HG02970 (cell line): ENCODE measurements around the gene ZNF506.
"Not testable (repeated sequence)": the region's sequence is repeated elsewhere in the genome, so short reads cannot be mapped to it uniquely, and the experiment has no call there.

ENCODE experiments used
- ATAC-seq: cut with Tn5 transposase; IDR thresholded peaks from one replicate; pipeline ENCODE4 v1.9.1; 2021; ENCODE audit warnings: mild to moderate bottlenecking, moderate library complexity, moderate number of reproducible peaks; ENCODE audit not compliant: unreplicated experiment, low FRiP score

The ZNF506 gene

GRCh38 chr19:19782783-19783182 is 38.8 kb downstream of the ZNF506 start:
- no peak for ATAC-seq

- ATAC-seq = not testable (repeated sequence)
Observed at GRCh38 chr19:19781791-19782190, 39.8 kb downstream of the ZNF506 start.

GRCh38 chr19:19778666-19779065 is 42.9 kb downstream of the ZNF506 start:
- ATAC-seq = no peak

GRCh38 chr19:19777692-19778091 is 43.9 kb downstream of the ZNF506 start:
- ATAC-seq = no peak

DNA sequence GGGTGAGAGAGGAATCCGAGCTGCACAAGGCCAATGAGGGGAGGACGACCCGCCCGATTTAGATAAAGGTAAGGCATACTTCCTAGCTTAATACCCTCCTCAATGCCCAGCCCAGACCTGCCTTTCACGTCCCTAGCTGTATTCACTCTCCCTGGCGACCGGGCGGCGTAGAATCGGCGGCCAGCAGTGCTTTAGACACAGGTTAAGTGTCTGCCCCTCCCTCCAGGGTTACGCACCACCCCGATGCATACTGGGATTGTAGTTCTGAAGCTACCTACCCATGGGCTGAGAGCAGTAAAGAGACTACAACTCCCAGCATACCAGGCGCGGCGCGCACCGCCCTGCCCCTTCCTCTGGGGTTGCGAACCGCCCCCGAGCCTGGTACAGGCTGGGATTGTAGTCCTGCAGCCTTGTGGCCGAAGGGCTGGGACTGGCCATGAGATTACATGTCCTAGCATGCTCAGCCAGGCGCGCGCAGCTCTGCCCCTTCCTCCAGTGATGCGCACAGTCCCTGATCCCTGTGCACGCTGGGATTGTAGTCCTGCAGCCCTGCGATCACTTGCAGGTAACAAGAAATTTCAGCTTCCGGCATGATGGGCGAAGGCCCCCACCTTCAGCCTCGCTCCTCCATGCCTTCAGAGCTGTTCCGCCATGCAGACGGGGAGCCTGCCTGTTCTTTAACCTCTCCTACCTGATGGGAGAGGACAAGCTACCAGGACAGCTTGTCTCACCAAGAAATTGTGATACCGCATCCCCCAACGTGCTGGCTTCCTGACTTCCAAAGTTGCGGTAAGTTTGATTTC is 45.1 kb downstream of the ZNF506 start:
- ATAC-seq = peak; percentile 98

DNA sequence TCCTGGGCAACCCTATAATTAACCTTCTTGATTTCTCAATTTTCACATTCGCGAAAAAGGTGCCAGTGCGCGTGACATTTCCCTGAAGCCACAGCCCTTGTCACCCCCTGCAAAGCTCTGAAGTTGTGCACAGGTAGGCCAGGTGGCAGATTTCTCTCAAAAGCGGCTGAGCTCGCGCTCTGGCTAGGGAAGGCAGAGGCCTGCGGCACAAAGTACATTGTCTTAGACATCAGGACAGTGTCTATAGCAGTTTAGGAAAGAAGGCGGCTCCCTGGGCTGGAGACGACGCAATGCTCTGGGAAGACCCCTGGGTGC is 45.7 kb downstream of the ZNF506 start:
- ATAC-seq = no peak

DNA sequence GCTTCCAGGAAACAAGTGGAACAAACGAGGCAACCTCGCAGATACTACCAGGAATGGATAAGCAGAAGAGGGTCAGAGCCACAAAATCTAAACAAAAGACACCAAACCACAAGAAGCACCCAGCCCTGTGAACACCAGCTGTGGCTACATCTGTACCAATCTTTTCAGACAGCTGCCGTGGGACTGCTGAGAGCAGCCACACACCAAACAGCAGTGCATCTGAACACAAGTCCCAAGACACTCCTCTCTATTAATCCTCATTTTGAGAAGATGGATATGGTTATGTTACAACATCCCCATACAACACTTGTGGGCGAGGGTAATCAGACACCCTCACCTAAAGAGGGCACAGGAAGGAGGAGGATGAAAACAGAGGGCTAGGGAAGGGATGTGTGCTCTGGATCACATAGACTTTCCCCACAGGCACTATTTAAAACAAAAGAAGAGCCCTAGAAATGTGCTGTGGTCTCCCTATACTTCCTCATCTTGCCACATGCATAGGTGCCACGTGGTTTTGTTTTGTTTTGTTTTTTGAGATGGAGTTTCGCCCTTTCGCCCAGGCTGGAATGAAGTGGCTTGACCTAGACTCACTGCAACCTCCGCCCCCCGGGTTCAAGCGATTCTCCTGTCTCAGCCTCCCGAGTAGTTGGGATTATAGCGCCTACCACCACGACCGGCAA is 47.1 kb downstream of the ZNF506 start:
- ATAC-seq = no peak

DNA sequence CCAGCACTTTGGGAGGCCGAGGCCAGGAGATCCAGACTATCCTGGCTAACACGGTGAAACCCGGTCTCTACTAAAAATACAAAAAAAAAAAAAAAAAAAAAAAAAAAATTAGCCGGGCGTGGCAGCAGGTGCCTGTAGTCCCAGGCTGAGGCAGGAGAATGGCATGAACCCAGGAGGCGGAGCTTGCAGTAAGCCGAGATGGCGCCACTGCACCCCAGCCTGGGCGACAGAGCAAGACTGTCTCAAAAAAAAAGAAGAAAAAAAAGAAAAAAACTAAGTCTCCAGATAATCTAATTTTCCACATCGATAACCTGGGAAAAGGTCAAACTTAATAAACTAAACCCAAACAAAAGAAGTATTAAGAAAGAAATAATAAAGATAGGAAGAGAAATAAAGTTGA is 49.6 kb downstream of the ZNF506 start:
- ATAC-seq = not testable (repeated sequence)

- not testable (repeated sequence) for ATAC-seq
Observed at GRCh38 chr19:19769971-19770370, 51.6 kb downstream of the ZNF506 start.

DNA sequence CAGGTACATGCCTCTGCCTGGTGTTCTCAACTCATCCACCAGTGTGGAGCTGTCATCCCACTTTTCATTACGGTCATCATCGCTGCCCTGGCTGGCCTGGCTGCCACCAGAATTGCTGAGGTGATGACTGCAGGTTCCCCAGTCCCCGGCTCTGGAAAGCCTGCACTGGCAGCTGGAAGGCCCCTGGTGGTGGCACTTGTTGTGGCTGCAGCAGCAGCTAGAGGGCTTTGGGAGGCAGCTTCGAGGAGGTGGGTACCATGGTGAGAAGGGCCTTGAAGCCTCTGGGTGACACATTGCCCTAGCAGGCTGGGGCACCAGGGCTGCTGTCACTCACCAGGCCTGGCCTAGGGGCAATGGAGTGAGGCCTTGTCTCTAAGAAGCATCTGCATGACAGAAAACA is 63.4 kb downstream of the ZNF506 start:
- ATAC-seq = no peak

DNA sequence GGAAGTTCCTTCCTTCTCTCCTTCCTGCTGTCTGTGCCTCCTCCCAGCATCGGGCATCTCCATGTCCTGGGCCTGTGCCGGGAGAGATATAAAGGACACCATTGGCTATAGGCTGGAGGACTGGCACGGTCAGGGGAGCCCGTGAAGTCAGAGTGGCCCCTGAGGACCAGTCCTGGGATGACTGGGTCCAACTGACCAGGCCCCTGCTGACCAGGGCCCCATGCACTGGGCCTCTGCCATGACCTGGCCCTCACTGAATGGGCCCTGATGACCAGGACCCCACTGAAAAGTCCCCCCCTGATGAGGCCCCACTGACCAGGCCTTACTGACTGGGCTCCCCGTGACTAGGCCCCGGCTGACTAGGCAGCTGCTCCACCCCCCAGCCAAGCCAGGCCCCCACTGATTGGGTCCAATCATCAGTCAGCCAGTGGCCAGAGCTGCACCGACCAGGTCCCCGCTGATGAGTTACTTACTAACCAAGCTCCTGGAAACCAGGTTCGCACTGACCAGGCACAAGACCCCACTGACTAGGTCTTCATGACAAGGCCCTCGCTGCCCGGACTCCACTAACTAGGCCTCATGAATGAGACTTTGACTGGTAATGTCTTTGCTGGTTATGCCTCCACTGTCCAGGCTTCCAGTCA is 68.7 kb downstream of the ZNF506 start:
- ATAC-seq = no peak

- no peak for ATAC-seq
Observed at GRCh38 chr19:19751846-19752245, 69.7 kb downstream of the ZNF506 start.

- no peak for ATAC-seq
Observed at GRCh38 chr19:19750842-19751790, 70.4 kb downstream of the ZNF506 start.

DNA sequence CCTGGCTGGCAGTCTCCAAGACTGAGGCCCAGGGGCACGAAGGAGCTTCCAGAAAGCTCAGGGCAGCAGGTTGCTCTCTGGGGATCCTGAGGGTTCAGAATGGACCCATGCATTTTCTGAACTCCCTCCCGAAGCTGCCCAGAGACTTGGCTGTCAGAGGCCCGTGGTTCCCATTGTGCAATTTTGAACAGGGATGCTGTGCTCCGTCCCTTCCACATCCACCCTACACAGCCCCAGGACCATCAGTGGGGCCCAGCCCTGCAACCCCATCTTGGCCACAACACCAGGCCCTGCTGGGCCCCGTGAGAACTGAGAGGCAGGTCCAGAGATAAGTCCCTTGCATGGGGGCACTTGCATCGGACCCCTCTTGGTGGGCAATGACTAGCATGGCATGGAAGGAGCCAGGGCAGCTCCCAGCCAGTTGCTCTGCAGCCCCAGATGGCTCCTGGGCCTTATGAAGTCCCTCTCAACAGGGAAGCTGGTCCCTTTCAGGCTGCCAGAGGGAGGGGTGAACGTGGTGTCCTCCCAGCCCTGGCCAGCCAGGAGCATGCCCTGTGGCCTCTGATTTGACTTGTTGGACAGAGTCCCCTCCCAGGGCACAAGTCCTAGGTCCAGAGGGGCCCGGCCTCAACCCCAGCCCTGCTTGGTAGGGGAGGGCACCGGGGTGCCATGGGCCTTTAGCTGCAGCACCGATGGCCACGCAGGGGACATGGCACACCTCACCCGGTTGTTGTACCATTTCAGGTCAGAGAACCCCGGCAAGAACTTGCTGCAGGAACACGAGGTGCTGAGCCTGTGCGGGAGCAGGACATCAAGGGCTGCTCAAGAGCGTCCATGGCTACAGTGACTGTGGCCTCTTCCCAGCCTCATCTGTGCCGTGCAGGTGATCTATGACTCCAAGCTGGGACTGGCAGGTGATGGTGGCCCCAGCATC is 71.4 kb downstream of the ZNF506 start:
- ATAC-seq = no peak

GRCh38 chr19:19749117-19749907 is 72.2 kb downstream of the ZNF506 start:
- ATAC-seq = no peak

DNA sequence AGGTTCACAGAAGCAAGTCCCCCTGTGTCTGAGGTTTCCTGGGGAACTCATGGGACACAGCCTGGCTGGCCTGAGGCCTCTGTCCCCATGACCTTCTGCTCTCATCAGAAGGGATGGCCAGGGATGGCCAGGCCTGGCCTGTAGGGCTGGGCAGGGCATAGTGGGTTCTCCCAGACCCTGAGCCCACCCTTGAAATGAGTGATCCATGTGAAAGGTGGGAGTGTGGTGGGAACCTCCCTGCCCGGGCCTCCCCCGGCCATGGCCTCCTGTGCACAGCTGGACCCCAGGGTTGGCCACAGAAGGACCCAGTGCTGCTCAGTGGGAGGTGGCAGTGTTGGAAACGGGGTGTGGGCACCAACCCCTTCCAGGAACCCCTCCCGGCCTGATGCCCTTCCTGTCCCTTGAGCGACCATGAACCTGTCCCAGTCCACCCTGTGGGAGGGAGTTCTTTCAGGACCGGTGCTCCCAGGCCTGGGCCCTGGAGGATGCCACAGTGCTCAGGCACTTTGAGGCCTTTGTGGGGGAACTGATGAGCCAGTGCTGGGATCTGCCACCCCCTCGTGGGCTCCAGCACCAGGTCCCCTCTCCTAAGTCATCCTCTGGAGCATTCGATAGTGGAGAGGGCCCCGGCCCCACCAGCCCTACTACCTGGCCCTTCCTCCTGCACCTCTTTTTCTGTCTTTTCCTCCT is 73.2 kb downstream of the ZNF506 start:
- ATAC-seq = no peak

- ATAC-seq = no peak
Observed at GRCh38 chr19:19747357-19748220, 74.0 kb downstream of the ZNF506 start.
